ENCODE measurements around the gene PACS2.

GRCh38 chr14:105305345-105305744 lies 9.2 kb upstream of the PACS2 start:
- no peak for TF ChIP-seq CTCF (IDR thresholded peaks at IDR 0.05)
- no peak for TF ChIP-seq POLR2A (IDR thresholded peaks at IDR 0.05)
